DMS79 treated with DMSO at 0.1 percent for 48 hours (cell line): ENCODE results near the gene EDRF1.
"Not testable (repeated sequence)": the region's sequence is repeated elsewhere in the genome, so short reads cannot be mapped to it uniquely, and the experiment has no call there.

ENCODE experiments used
- DNase-seq: peaks from one replicate; lab custom pipeline; 2025; lab: John Stamatoyannopoulos, UW

The EDRF1 gene

DNA sequence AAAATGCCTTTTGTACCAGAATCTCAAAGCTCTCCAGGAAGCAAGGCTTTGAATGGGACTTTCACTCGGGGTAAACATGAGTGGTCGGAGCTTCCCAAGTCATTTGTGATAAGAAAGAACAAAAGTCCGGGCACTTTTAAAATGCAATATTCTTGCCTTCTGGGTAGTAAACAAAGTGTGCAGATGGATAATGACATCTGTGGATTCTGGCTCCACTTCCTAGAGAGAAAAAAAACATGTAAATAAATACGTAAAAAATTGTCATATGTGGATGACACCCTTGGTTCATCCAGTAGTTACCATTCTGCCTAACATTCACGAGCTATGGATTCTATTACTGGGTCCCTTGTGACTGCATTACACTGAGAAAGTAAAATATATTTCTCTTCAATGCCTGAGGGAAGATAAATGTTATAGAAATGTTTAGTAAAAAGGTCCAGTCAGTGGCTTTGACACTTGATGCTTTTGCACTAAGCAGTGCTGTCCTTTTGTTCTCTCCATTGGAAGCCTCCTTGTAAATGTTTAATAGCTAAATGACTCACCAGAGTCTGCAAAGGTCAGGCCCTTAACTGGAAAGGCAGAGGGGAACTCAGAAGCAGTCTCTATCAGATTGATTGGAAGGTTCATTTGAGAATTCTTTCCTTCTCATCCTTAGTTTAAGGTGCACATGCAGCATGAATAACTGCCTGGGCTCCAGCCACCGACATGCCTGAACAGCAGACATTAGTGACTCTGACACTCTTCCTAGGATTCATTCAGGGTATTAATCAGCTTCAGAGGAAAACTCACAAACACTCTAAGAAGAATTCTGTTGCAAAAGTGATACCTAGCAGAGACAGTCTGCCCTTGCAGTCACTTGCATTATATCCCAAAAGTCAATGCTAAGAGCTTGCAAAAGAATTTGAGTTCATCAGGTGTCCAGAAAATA is 11.7 kb upstream of the EDRF1 start:
- no peak for DNase-seq

DNA sequence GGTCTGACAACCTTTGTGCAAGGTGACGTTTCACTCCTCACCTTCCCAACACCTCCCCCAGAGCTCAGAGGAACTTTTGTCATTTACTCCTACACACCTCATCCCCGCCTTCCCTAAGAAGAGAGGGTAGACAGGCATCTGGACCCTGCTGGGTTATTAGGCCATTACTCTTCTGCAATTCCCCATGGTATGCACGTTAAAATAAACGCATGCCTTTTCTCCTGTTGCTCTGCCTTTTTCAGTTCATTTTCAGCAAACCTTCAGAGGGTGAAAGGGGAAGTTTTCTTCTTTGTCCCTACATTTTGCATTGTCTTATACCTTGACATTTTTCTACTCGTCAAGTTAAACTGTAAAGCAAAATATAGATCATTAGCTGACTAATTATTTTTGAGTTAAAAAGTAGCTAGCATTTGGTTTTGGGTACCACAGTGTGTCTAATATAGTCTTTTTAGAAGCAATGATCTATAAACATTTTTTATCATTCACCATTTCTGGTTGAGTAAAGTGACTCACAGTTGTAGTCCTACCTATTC is 10.5 kb upstream of the EDRF1 start:
- DNase-seq = no peak

DNA sequence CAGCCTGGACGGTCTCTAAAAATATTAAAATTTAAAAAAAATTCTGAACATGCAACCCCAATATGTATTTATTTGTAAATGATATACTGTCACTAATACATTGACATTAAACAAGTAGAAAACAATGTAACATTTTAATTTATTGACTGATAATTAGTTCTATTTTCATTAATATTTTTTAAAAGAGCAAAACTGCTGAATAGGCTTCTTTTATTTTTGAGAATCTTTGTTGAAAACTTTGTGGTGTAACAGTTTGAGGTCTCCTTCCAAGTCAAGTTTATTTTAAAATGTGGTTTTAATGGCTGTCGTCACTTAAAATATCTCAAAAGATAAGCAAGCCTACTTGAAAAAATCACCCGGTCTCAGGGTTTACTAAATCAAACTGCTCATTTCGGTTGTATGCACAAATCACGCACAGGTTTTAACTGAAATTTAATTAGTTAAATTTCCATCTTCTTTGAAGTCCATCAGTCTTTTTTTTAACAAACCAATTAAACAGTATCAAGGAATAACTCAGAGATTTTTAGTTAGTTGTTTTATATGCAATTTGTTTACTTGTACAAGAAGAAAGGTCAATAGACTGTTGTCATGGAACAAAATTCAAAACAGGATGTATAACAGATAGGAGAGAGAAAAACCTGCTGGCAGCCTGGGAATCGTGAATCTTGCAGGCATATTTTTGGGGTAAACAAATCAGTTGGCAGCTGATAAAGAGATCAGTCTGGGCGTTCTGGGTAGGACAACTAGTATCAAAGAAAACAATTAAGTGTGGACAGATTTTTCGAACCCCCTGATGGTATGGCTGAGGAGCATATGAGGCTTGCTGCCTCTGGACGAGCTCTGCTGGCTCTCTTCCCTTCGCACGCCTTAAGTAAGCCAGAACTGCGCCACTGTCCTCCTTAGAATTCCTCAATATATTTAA is 9.7 kb upstream of the EDRF1 start:
- DNase-seq = no peak

DNA sequence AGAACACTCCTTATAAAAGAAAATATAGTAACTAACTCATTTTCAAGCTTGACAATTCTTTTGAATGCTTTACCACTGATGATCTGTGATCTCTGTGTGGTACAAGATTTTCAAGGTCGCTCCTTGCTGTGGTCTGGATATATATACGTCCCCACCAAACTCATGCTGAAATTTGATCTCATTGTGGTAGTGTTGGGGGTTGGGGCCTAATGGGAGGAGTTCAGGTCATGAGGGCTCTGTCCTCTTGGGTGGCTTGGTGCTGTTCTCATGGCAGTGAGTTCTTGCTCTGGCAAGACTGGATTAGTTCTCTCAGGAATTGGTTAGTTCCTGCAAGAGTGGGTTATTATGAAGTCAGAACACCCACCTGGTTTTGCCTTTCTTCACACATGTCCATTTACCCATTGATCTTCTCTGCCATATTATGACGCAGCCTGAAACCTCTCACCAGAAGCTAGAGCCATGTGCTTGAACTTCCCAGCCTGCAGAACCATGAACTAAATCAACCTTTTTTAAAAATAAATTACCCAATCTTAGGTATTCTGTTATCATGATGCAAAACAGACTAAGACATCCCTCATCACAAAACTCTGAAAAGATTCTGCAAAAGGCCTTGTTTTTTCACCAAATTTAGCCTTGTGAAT is 8.3 kb upstream of the EDRF1 start:
- no peak for DNase-seq

DNA sequence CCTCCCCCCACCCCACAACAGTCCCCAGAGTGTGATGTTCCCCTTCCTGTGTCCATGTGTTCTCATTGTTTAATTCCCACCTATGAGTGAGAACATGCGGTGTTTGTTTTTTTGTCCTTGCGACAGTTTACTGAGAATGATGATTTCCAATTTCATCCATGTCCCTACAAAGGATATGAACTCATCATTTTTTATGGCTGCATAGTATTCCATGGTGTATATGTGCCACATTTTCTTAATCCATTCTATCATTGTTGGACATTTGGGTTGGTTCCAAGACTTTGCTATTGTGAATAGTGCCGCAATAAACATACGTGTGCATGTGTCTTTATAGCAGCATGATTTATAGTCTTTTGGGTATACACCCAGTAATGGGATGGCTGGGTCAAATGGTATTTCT is 4.8 kb upstream of the EDRF1 start:
- not testable (repeated sequence) for DNase-seq

DNA sequence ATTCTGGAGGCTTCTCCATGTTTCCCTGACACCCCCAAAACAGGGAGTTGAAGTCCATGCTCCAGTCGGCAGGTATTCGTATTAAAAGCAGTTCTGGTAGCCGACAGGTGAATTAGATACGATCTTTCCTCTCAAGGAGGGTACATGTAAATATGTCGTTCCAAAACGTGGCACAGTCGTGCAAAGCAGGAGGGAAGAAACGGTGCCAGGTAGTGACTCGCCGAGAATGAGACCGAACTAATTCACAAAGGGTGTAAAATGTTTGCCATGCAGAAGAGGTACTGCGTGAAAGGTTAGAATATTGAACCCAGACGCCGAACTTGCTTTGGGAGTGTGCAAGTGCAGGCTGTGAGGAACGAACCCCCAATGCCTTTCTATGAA is 483 bp downstream of the EDRF1 start:
- no peak for DNase-seq

DNA sequence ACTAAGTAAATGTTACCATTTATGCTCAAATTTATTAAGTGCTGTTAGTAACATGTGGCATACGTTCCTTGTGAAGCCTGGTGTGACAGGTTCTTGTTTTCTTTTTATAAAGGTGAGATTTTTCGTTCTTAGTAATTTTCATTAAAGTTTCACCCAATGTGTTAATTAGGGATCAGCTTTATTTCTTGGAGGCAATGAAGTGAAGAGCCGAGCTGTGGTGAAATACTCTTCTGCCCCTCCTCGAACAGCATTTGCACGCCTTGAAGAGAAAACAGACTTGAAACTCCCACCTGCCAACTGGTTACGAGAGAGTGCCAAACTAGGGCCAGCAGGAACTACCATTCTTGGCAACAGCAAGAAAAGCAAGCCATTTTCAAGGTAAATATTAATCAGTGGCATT is 1.5 kb downstream of the EDRF1 start:
- DNase-seq = no peak

DNA sequence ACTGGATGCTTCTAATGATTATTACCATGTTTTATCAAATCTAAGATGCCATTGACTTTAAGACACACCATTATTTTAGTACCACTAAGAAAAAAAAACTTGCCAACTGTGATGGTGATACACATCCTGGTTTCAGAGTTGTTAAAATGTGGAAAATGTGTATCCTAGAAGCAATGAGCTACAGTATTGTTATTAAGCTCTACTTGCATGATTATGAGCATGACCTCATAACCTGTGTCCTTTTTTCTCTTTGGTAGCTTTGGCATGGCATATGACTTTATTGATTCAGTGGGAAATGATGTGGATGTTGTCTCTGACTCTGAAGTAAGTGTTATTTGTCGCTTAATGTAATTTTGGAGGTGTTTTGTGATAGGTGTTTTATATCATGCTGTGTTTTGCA is 3.3 kb downstream of the EDRF1 start:
- DNase-seq = no peak

DNA sequence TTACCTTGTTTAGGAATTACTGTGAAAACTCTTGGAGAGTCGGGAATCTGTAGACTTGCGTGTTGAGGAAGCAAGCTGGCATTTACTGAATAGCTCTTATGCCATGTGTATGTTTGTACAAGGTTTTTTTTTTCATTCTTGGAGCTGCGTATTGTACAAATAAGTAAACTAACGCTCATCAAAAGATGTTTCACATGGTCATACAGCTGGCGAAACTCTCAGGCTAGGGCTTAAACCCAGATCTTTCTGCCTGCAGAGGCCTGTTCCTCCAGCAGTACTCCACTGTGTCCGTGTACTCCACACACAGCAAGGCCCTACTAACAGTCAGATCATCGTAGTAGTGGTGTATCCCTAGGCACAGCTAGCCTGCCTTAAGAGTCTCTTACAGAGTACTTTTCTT is 7.4 kb downstream of the EDRF1 start:
- DNase-seq = no peak

DNA sequence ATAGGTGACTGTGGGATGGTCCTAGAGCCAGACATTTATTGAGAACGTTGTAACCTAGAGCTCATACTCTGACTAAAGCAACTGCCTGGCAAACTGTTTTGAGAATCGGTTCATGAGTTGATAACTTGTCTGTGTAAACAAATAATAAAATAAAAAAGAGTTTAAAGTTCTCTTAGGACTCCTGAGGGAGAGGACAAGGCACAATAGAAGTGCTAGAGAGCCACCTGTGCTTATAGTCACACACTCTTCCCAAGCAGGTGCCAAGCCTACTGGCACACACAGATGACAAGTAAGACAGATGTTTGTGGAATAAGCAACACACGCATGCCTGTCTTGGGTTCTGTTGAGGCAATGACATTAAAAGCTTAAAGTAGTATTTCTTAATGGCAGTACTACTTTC is 7.9 kb downstream of the EDRF1 start:
- no peak for DNase-seq

DNA sequence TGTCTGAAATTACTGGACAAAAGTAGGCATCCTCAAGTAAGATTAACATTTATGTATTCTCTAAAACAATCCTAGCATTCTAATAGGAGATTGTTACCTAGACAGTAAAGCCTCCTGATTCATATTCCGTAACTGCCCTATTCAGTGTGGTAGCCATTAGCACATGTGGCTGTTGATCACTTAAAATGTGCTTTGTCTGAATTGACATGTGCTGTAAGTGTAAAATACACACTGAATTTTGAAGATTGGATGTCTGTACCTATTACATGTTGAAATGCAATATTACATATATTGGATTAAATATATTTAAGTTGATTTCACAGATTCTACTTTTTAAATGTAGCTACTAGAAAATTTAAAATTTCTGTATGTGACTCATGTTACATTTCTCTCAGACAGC is 14.6 kb downstream of the EDRF1 start:
- DNase-seq = no peak

DNA sequence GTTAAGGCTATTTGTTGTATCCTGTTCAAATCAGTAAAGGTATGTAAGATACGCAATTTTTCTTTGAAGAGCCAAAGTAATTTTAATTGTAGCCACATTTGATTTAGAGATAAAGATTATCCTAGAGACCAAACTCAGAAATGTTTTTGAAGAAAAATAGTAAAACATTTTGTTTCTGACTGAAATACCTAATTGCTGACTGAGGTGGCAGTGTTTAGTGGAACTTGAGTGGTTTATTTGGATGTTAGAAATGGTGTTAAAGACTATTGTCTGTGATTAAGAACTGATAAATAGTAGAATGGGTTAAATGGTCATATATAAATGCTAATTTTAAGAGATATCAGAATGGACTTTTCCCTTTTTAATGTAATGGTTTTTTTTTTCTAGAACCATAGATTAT is 15.3 kb downstream of the EDRF1 start:
- DNase-seq = no peak

DNA sequence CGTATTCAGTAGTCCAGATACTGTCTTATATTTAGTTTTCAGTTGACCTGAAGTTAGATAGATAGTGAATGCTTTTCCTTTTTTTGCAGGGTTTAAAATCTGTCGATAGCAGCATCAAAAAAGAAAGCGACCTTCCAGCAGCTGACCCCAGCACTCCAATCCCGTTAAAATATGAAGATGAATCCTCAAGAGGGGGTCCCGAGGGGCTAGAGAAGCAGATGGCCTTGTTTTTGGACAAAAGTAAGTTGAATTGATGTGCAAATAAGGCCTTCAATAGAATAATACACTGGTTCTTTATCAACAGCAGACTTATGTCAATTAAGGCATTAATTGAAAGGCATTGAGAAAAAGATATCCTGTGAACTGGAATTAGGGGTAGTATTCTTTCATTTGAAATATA is 18.7 kb downstream of the EDRF1 start:
- DNase-seq = no peak

DNA sequence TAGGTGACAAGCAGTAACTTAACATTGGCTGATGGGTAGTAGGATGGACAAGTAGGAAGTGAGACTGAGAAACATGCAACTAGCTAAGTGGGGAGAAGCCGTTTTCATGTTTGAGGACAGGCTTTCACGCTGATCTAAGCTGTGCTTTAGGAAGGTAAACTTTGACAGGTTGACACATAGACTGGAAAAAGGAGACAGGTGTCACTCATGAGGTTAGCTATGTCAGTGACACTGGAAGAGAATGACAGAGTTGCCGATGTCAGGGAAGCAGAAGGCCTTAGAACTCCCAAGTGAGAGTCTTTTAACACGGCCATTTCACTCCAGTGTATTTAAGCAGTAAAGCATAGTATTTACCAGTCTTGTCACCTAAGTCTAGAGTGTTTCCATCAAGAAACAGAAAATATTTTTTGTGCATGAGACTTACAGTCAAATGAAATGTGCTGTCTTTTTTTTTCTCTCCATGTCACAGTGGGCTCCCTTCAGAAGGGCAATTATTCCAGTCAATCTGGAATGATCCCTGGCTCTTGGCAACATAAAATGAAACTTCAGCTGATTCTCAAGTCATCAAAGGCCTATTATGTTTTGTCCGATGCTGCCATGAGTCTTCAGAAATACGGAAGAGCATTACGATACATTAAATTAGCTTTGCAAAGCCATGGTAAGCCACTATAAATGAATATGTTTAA is 20.6 kb downstream of the EDRF1 start:
- DNase-seq = no peak

DNA sequence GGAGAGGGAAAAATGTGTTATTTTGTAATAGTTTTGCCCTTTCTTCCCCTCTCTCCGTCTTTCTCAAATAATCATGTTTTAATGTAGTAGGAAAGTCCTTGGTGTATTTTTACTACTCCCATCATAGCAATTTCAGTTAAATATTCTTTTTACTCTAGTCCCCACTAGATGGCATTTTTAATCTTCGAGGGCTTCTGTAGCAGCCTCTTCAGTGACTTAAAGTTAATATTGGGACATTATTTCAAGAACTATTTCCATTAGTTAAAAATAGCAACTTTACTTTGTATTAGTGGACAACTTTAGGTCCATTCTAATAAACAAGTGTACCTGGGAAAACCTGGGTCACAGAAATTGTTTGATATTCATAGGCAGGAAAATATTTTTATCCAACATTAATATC is 23.0 kb downstream of the EDRF1 start:
- no peak for DNase-seq

DNA sequence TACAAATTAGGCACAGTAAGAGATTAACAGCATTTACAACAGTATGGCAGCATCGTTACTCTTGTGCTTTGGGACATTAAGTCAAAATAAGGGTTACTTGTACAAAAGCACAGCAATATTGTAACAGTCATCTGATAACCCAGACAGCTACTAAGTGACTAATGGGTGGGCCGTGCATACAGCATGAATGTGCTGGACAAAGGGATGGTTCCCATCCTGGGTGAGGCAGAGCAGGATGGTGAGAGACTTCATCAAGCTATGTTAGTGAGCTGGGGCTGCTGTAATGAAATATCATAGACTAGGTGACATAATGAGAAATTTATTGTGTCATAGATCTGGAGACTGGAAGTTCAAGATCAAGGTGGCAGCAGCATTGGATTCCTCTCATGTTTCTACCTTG is 25.4 kb downstream of the EDRF1 start:
- DNase-seq = no peak

DNA sequence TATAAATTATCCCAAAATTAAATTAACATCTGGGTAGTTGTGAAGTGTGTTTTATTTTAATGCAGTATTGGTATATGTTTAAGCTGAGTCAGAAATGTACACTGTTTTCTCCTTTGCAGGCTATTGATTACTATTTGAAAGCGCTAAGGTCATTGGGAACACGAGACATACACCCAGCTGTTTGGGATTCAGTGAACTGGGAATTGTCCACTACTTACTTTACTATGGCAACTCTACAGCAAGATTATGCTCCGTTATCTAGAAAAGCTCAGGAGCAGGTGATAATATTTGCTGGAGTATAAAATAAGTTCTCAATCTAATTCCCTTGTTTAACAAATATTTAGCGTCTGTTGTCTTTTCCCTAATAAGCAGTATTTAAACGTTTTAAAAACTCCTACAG is 27.9 kb downstream of the EDRF1 start:
- DNase-seq = no peak

DNA sequence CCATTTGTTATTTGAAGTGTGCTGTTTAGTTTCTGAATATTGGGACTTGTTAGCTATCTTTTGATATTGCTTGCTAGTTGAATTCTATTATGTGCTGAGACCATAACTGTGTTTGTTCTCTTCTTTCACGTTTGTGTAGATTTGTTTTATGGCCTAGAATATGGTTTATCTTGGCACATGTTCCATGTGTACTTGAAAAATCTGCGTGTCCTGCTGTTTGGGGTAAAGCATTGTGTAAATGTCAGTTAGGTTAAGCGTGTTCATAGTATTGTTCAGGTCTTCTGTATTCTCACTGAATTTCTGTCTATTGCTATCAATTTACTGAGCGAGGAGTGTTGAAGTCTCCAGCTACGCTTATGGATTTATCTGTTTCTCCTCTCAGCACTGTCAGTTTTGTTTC is 36.7 kb downstream of the EDRF1 start:
- DNase-seq = no peak

DNA sequence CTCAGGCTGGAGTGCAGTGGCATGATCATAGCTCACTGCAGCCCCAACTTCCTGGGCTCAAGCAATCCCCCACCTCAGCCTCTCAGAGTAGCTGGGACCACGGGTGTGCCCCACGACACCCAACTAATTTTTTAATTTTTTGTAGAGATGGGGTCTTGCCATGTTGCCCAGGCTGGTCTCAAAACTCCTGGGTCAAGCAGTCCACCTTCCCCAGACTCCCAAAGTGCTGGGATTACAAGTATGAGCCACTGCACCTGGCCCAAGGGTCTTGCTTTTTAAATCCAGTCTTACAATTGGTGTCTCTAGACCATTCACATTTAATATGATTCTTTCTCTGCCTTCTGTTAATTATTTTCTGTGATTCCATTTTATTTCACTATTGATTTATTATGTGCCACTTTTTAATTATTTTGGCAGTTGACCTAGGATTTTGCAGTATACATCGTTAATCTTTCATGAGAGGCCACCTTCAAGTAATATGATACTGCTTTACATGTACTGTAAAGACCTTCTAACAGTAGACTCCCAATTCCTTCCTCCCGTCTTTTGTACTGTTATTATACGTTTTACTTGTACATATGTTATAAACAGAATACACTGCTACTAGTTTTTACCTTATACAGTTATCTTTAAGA is 37.5 kb downstream of the EDRF1 start:
- no peak for DNase-seq

DNA sequence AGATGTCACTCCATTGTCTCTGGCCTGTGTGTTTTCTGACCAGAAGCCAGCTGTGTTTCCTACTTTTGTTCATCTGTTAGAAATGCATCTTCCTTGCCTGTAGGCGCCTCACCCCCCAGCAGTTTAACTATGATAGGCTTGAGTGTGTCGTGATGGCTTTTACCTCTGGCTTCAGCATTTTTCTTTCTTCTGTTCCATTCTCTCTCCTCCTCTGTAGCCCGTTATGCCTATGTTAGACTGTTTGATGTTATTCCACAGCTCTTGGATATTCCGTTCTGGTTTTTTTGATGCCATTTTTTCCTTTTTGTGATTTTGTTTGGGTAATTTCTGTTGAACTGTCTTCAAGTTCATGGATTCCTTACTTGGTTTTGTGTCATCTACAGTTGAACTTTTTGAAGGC is 38.2 kb downstream of the EDRF1 start:
- no peak for DNase-seq

DNA sequence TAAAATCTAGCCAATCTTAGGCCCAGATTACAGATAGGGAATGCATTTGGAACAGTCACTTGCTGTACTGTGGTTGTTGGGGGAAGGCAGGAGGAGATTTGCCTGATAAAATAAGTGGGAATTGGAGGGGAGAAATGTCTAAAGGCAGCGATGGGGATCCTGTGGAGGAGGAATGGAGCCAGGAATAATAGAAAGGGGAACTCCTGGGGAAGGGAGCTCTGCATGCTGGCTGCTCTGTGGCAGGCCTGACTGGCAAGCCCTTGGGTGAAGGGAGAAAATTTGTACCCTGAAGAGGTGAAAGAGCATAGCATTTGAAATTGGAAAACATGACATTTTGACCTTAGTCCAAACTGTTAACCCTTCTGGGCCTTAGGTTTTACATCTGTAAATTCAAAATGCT is 42.5 kb downstream of the EDRF1 start:
- no peak for DNase-seq
